Retinal pigment epithelial cell (primary cell): ENCODE measurements around the gene MTNR1A.

ENCODE experiments used
- DNase-seq: peaks from one replicate; pipeline ENCODE4 v3.0.0-alpha.2; 2010; ENCODE audit warnings: low read depth
- H3K4me3 ChIP-seq: 2 replicates; pipeline ENCODE4 v1.5.1; 2011; ENCODE audit warnings: mild to moderate bottlenecking, low read length, control low read depth, moderate library complexity
- CTCF ChIP-seq: conservative IDR thresholded peaks from 2 replicates; pipeline ENCODE4 v1.5.1; 2011; ENCODE audit warnings: low read depth, low read length, control low read depth, inconsistent platforms

MTNR1A gene

GRCh38 chr4:186563761-186564160 lies 8.4 kb upstream of the MTNR1A start:
- DNase-seq = no peak
- no peak overlapping the region for H3K4me3 ChIP-seq
- TF ChIP-seq CTCF = no peak

- H3K4me3 ChIP-seq = no peak overlapping the region
- DNase-seq = no peak
- TF ChIP-seq CTCF = no peak
Observed at GRCh38 chr4:186561748-186562147, 6.4 kb upstream of the MTNR1A start.

- H3K4me3 ChIP-seq = no peak overlapping the region
- DNase-seq = no peak
- TF ChIP-seq CTCF = no peak
Observed at GRCh38 chr4:186560647-186561046, 5.3 kb upstream of the MTNR1A start.

DNA sequence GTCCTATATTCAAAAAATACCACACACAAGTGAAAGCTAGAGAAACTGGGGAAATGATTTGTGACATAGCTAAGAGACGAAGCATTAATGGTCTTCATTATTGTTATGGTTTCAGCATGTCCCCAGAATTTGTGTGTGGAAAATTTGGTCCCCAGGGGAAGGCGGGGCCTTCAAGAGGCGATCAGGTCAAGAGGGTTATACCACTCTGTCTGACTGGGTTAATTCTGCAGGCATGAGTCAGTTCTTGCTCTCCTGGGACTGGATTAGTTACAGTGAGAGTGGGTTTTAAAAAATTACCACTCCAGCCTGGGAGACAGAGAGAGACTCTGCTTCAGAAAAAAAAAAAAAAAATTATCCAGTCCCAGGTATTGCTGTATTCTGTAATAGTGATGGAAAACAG lies 2.1 kb upstream of the MTNR1A start:
- no peak for DNase-seq
- TF ChIP-seq CTCF = no peak
- H3K4me3 ChIP-seq = no peak overlapping the region

DNA sequence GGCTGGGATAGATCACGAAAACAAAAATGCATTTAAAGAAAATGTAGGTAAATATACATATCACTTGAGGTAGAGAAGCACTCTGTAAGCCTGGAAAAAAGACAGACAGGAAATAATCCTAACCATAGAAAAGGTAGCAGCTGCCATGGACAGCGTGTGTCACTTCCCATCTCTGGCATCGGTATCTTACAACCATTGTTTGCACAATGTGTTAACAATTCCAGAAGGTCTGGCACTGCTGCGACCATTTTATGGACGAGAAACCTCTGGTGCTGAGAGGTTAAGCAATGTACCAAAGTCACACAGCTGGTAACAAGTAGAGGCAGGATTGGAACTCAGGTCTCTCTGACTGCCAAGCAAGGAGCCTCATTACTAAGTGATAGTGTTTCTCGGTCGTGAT lies 1.7 kb upstream of the MTNR1A start:
- H3K4me3 ChIP-seq = no peak overlapping the region
- no peak for TF ChIP-seq CTCF
- DNase-seq = no peak

GRCh38 chr4:186554539-186554913 lies 841 bp downstream of the MTNR1A start:
- no peak for DNase-seq
- peak overlapping the region; percentile 34 for H3K4me3 ChIP-seq
- peak; percentile 7 for TF ChIP-seq CTCF

DNA sequence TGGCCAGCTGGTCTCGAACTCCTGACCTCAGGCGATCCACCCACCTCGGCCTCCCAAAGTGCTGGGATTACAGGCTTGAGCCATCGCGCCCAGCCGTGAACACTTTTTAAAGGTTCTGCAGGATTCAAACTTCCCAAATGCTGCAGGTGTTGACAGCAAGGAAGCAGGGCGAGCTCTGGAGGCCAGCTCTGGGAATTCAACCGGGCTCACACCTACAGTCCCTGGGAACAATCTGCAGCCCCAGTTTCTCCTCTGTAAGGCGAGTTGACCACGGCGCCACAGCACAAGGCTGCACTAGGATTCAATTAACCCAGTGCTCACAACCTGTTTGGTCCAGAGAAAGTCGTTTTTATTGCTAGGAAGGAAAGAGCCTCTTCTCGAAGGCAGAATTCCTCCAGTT lies 1.6 kb downstream of the MTNR1A start:
- no peak overlapping the region for H3K4me3 ChIP-seq
- TF ChIP-seq CTCF = no peak
- no peak for DNase-seq
